Measurements from ENCODE around the gene FLNA.
A peak's percentile ranks its signal among the peaks of the same experiment; 100 is the strongest.
"Not testable (repeated sequence)": the region's sequence is repeated elsewhere in the genome, so short reads cannot be mapped to it uniquely, and the experiment has no call there.

Gene FLNA, protein sequence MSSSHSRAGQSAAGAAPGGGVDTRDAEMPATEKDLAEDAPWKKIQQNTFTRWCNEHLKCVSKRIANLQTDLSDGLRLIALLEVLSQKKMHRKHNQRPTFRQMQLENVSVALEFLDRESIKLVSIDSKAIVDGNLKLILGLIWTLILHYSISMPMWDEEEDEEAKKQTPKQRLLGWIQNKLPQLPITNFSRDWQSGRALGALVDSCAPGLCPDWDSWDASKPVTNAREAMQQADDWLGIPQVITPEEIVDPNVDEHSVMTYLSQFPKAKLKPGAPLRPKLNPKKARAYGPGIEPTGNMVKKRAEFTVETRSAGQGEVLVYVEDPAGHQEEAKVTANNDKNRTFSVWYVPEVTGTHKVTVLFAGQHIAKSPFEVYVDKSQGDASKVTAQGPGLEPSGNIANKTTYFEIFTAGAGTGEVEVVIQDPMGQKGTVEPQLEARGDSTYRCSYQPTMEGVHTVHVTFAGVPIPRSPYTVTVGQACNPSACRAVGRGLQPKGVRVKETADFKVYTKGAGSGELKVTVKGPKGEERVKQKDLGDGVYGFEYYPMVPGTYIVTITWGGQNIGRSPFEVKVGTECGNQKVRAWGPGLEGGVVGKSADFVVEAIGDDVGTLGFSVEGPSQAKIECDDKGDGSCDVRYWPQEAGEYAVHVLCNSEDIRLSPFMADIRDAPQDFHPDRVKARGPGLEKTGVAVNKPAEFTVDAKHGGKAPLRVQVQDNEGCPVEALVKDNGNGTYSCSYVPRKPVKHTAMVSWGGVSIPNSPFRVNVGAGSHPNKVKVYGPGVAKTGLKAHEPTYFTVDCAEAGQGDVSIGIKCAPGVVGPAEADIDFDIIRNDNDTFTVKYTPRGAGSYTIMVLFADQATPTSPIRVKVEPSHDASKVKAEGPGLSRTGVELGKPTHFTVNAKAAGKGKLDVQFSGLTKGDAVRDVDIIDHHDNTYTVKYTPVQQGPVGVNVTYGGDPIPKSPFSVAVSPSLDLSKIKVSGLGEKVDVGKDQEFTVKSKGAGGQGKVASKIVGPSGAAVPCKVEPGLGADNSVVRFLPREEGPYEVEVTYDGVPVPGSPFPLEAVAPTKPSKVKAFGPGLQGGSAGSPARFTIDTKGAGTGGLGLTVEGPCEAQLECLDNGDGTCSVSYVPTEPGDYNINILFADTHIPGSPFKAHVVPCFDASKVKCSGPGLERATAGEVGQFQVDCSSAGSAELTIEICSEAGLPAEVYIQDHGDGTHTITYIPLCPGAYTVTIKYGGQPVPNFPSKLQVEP (N-terminal part only)

GRCh38 chrX:154374313-154375155, at the start of gene FLNA:
Gene FLNA (minus strand): TSS chrX:154374634. CDS start chrX:154371245, 3,389 bp downstream.
- peak; percentile 18 for DNase-seq

- no peak for DNase-seq
These were observed 45.9 kb upstream of the FLNA start for GRCh38 chrX:154420402-154420756.

- no peak for DNase-seq
These were observed 45.4 kb upstream of the FLNA start for GRCh38 chrX:154419688-154420401.

GRCh38 chrX:154419189-154419588, 44.8 kb upstream of the FLNA start:
- DNase-seq = no peak

GRCh38 chrX:154417157-154417556, 42.7 kb upstream of the FLNA start:
- no peak for DNase-seq

DNA sequence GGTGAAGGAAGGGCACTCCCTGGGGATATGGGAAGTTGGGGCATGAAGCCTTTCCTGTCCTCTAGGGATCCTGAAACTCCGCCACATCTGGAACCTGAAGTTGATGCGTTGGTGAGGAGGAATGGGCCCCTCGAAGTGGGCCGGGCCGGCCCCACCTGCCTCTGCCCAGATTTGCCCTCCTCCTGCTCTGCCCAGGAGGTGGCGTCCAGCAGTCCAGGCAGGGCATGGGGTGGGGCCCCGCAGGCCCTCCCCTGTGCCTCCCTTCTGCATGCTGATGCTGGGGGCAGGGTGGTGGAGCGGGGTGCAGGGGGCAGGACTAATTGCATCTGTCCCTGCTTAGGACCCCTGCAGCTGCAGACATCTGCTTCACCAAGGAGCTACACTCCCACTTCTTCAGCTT, 38.7 kb upstream of the FLNA start:
- no peak for DNase-seq

GRCh38 chrX:154412468-154412867, 38.0 kb upstream of the FLNA start:
- no peak for DNase-seq

DNA sequence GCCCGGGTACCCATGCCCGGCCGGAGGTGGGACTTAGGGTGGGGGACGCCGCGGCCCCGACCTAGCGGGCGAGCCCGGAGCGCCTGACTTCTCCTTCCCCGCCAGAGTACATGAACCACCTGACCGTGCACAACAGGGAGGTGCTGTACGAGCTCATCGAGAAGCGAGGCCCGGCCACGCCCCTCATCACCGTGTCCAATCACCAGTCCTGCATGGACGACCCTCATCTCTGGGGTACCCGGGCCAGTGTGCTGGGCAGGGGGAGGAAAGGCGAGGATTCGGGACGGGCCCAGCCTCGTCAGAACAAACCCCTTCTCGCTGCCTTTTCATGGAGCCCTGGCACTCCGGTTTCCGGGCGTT, 37.5 kb upstream of the FLNA start:
- peak; percentile 59 for DNase-seq

- DNase-seq = no peak
These were observed 34.9 kb upstream of the FLNA start, which contains the start of gene DNASE1L1 for GRCh38 chrX:154409222-154409871. Gene DNASE1L1 (minus strand): TSS chrX:154409254. CDS start chrX:154405568, 3,686 bp downstream.

- no peak for DNase-seq
These were observed 34.3 kb upstream of the FLNA start for GRCh38 chrX:154408659-154409221.

GRCh38 chrX:154404625-154405192, 30.3 kb upstream of the FLNA start:
- no peak for DNase-seq

DNA sequence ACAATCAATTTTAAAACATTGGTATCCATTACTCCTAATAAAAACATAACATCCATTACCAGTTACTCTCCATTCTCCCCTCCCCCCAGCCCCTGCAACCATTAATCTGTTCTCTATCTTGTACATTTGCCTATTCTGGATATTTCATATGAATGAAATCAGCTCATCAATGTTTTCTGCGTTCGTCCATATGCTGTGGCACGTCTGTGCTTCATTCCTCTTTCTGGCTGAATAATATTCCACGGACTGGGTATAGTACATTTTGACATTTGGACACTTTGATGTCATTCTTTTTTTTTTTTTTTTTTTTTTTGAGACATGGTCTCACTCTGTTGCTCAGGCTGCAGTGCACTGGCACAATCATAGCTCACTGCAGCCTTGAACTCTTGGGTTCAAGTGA, 29.4 kb upstream of the FLNA start:
- DNase-seq = no peak

- no peak for DNase-seq
These were observed 28.8 kb upstream of the FLNA start for GRCh38 chrX:154403192-154403591.

DNA sequence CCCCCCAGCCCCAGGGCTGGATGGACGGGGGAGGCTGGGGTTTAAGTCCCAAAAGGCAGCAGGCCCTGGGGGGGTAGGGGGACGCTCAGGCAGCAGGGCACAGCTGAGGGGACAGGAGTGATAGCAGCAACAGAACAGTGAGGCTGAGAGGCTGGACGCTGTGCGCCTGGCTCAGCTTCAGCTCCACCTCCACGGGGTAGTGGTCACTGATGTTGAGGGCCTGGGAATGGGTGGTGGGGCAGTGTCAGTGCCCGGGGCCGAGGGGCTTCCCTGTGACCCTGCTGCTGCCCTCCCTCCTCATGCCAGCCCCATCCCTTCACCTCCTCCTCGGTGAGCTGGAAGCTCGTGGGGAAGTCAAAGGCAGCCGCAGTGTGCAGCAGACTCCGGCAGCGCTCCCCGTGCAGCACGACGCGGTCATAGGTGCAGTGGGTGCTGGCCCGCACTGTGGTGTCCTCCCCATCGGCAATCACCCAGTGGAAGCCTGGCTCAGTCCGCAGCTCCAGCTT, 28.2 kb upstream of the FLNA start:
- DNase-seq = no peak

- no peak for DNase-seq
These were observed 27.6 kb upstream of the FLNA start for GRCh38 chrX:154401918-154402621.

DNA sequence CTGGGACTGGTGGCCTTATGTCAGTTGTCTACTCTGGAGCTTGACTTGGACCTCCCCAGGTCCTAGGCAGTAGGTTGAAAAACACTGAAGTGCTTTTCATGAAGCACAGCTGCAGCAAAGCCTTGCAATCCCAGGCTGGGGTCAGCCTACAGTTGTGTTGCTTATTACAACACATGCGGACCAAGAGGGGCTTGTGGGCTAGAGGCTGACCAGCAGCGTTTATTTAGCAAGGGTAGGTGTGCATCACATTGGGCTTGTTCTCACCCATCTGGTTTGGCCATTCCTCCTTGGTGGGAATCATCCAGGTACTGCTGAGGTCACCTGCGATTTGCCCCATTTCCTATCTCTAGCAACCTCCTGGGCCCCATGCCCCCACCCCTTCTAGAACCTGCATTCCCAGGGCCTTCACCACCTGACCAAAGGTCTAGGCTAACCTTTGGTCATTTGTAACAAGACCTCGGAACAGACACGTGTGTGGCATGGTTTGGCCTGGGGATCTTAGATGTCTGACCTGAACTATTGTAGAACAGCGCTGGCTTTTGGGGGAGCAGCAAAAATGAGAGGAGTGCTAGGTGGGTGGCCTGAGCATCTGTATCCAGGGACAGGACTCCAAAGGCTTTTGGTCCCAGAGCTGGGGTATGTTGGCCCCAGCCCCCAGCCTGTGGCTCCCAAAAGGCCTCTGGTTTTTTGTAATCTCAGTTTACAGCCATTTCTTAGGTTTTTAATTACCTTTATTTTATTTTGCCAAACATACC, 26.8 kb upstream of the FLNA start:
- peak; percentile 36 for DNase-seq

DNA sequence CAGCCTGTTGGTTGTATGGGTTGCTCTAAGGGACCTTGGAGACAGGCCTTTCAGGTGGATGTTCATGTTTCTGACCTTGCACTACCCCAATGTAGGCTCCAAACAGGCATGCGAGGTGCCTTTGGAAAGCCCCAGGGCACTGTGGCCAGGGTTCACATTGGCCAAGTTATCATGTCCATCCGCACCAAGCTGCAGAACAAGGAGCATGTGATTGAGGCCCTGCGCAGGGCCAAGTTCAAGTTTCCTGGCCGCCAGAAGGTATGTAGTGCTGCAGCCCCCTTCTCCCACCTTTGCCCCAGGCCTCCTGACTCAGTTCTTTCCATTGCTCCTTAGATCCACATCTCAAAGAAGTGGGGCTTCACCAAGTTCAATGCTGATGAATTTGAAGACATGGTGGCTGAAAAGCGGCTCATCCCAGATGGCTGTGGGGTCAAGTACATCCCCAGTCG, 26.0 kb upstream of the FLNA start:
- DNase-seq = not testable (repeated sequence)
